Measurements from ENCODE around the gene NFIX. TPM values are rescaled to one million over a fixed set of nuclear protein-coding genes. Genes with fewer than 3 reads are reported as not detected.

The NFIX gene
- polyA plus RNA-seq, 1 donor (not counting 4 experiments of a cell fraction or from before 2014, with no cell fraction given): 5.2 TPM

DNA sequence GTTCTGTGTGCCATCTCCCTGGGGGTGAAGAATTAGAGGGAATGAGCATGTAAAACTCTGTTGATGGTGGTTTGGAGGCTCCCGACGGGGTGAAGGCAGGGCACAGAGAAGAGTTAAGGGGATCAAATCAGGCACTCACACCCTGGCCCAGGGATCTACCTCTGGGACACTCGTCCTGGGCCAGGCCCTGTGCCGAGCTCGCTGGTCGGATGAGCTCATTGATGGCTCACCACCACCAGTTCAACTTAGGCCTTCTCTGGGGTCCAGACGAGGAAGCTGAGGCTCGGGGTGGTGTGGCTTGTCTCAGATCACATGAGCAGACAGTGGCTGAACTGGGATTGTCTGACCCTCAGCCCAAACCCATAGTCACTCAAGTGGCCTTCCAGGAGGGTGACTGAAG is 124.4 kb downstream of the NFIX start:
- peak overlapping the region; percentile 43 for H3K27ac ChIP-seq (ENCODE audit: control insufficient read depth, insufficient read depth, low read length)
- no peaks in the 10 kb centered on the region for H3K27me3 ChIP-seq (ENCODE audit: control insufficient read depth, extremely low read depth, insufficient read depth, low read length)
- peaks cover 32% of the 10 kb centered on the region for H3K4me1 ChIP-seq (ENCODE audit: control insufficient read depth, extremely low read depth, insufficient read depth, low read length)
- TF ChIP-seq EZH2 (IDR thresholded peaks at IDR 0.05; ENCODE audit: low read length) (no peak), CTCF (optimal IDR thresholded peaks at IDR 0.05 in 1 of 3, IDR thresholded peaks at IDR 0.05 in 1 of 3, conservative IDR thresholded peaks at IDR 0.05 in 1 of 3; ENCODE audit: extremely low read depth in 1 of 3, insufficient read depth in 2 of 3, low read length in 3 of 3) (no peak)
- FAIRE-seq (no peak), DNase-seq (ENCODE audit: low read depth, low spot score) (no peak)
- peak overlapping the region; percentile 90 for H3K4me2 ChIP-seq (ENCODE audit: control insufficient read depth, extremely low read depth, insufficient read depth, low read depth, low read length)
- no peaks in the 10 kb centered on the region for H3K9me1 ChIP-seq (ENCODE audit: control insufficient read depth, extremely low read depth, insufficient read depth, low read length)
- H2AFZ ChIP-seq (ENCODE audit: control insufficient read depth, low read length): no peak overlapping the region
- peak overlapping the region; percentile 78 for H3K9ac ChIP-seq (ENCODE audit: control insufficient read depth, extremely low read depth, insufficient read depth, low read length)
- H3K4me3 ChIP-seq (ENCODE audit: control insufficient read depth in 2 of 3, extremely low read depth in 1 of 3, insufficient read depth in 2 of 3, low read depth in 1 of 3, low read length in 3 of 3): peak overlapping the region in 2 of 3 experiments; percentile 63 to 91
- dilution Hi-C loops (cut with MboI; ENCODE audit: extremely low pct_ligation_motif_present, low sequenced_read_pairs): no loop called here
- H3K36me3 ChIP-seq (ENCODE audit: control insufficient read depth in 2 of 2, extremely low read depth in 1 of 2, insufficient read depth in 2 of 2, low read length in 2 of 2): peaks cover 19 to 31% of the 10 kb centered on the region in 2 experiments
- peaks cover 22% of the 10 kb centered on the region for H4K20me1 ChIP-seq (ENCODE audit: control insufficient read depth, extremely low read depth, insufficient read depth, low read length)
- peaks cover 77% of the 10 kb centered on the region for H3K79me2 ChIP-seq (ENCODE audit: control insufficient read depth, insufficient read depth, low read length)
- H3K9me3 ChIP-seq (ENCODE audit: control insufficient read depth, low read depth, low read length): no peaks in the 10 kb centered on the region

- H3K9me3 ChIP-seq (ENCODE audit: control insufficient read depth, low read depth, low read length): no peaks in the 10 kb centered on the region
- H3K4me2 ChIP-seq (ENCODE audit: control insufficient read depth, extremely low read depth, insufficient read depth, low read depth, low read length): no peak overlapping the region
- dilution Hi-C loops (cut with MboI; ENCODE audit: extremely low pct_ligation_motif_present, low sequenced_read_pairs): no loop called here
- peaks cover 22% of the 10 kb centered on the region for H4K20me1 ChIP-seq (ENCODE audit: control insufficient read depth, extremely low read depth, insufficient read depth, low read length)
- no peak overlapping the region for H3K9ac ChIP-seq (ENCODE audit: control insufficient read depth, extremely low read depth, insufficient read depth, low read length)
- no peak overlapping the region for H2AFZ ChIP-seq (ENCODE audit: control insufficient read depth, low read length)
- TF ChIP-seq CTCF (optimal IDR thresholded peaks at IDR 0.05 in 1 of 3, IDR thresholded peaks at IDR 0.05 in 1 of 3, conservative IDR thresholded peaks at IDR 0.05 in 1 of 3; ENCODE audit: extremely low read depth in 1 of 3, insufficient read depth in 2 of 3, low read length in 3 of 3) (no peak), EZH2 (IDR thresholded peaks at IDR 0.05; ENCODE audit: low read length) (no peak)
- FAIRE-seq: no peak
- H3K4me3 ChIP-seq (ENCODE audit: control insufficient read depth in 2 of 3, extremely low read depth in 1 of 3, insufficient read depth in 2 of 3, low read depth in 1 of 3, low read length in 3 of 3): no peak overlapping the region
- no peak overlapping the region for H3K27ac ChIP-seq (ENCODE audit: control insufficient read depth, insufficient read depth, low read length)
- H3K9me1 ChIP-seq (ENCODE audit: control insufficient read depth, extremely low read depth, insufficient read depth, low read length): no peaks in the 10 kb centered on the region
- no peak for DNase-seq (ENCODE audit: low read depth, low spot score)
- H3K36me3 ChIP-seq (ENCODE audit: control insufficient read depth in 2 of 2, extremely low read depth in 1 of 2, insufficient read depth in 2 of 2, low read length in 2 of 2): peaks cover 17 to 27% of the 10 kb centered on the region in 2 experiments
- H3K79me2 ChIP-seq (ENCODE audit: control insufficient read depth, insufficient read depth, low read length): peaks cover 77% of the 10 kb centered on the region
- H3K4me1 ChIP-seq (ENCODE audit: control insufficient read depth, extremely low read depth, insufficient read depth, low read length): peaks cover 29% of the 10 kb centered on the region
- H3K27me3 ChIP-seq (ENCODE audit: control insufficient read depth, extremely low read depth, insufficient read depth, low read length): no peaks in the 10 kb centered on the region
These were observed 124.8 kb downstream of the NFIX start for GRCh38 chr19:13120031-13120430.
